ENCODE data around the gene MAB21L3.
A peak's percentile ranks its signal among the peaks of the same experiment; 100 is the strongest.

MAB21L3 gene

DNA sequence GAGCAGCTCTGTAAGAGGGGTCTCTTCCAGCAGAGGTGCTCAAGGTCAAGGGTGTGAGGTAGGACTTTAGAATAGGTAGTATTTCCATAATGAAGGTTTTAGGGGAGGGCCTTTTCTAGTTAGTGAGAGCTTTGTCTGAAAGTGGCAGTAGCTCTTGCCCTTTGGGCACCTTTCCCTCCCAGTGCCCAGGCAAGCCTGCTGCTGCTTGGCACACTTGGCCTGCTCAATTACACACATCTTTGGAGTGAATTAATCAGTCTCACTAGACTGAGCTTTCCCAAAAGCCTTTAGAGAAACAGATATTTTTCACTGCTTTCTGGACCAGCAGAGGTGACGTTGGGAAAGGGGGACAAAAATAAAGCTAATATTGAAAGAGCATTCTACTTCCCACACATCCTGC is 48.0 kb downstream of the MAB21L3 start:
- H3K9ac ChIP-seq (ENCODE audit: low read depth, low read length): no peak overlapping the region
- no peaks in the 10 kb centered on the region for H3K36me3 ChIP-seq (ENCODE audit: insufficient read depth, low read depth, low read length)

DNA sequence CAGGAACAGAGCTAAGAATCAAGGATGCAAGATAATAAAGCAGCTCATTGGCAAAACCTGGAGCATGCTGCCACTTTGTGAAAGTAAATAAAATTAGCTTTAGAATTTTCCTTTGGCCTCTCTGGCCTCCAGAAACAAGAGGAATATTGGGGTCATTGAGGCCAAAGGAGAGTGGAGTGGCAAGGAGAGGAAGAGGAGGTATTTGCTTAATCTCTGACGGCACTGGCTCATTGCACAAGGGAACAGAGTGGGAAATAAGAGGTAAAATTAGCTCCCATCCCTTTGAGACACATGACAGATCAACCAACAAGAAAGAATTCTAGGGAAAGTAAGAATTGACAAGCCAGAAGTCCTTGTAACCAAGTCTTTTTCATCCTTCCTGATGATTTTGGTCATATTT is 48.4 kb downstream of the MAB21L3 start:
- H3K27ac ChIP-seq (ENCODE audit: low read length): no peak overlapping the region

More for the DNA sequence above, 48.0 kb downstream of the MAB21L3 start:
- H3K27ac ChIP-seq (ENCODE audit: low read length): no peak overlapping the region
- H3K4me3 ChIP-seq (ENCODE audit: low read length): no peak overlapping the region
- no peaks in the 10 kb centered on the region for H3K27me3 ChIP-seq (ENCODE audit: insufficient read depth, low read length)
- H3K4me1 ChIP-seq (ENCODE audit: insufficient read depth, low read length): no peaks in the 10 kb centered on the region
- no peaks in the 10 kb centered on the region for H3K9me3 ChIP-seq (ENCODE audit: insufficient read depth, low read depth, low read length)

DNA sequence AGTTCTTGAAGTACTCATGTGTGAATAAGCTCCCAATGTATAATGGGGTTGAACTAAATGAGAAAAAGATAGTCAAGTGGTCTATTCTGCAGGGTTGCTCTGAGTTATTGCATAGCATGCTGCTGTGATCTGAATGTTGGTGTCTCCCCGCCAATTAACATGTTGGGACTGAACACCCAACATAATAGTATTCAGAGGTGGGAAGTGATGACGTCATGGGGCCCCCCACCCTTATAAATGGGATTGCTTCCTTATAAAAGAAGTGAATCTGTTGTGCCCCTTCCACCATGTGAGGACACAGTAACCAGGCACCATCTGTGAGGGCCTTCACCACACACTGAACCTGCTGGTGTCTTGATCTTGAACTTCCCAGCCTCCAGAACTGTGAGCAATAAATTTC is 50.2 kb downstream of the MAB21L3 start:
- Histone ChIP-seq H3K27me3 (ENCODE audit: insufficient read depth, low read length) (0 out of 2 replicates have a peak, but pooled peaks cover 5% of the 10 kb centered on the region), H3K27ac (ENCODE audit: low read length) (no peak overlapping the region), H3K36me3 (ENCODE audit: insufficient read depth, low read depth, low read length) (no peaks in the 10 kb centered on the region), H3K4me1 (ENCODE audit: insufficient read depth, low read length) (no peaks in the 10 kb centered on the region), H3K9ac (ENCODE audit: low read depth, low read length) (no peak overlapping the region), H3K4me3 (ENCODE audit: low read length) (no peak overlapping the region), H3K9me3 (ENCODE audit: insufficient read depth, low read depth, low read length) (no peaks in the 10 kb centered on the region)

More for the DNA sequence above, 48.4 kb downstream of the MAB21L3 start:
- no peaks in the 10 kb centered on the region for H3K36me3 ChIP-seq (ENCODE audit: insufficient read depth, low read depth, low read length)
- no peaks in the 10 kb centered on the region for H3K27me3 ChIP-seq (ENCODE audit: insufficient read depth, low read length)
- no peak overlapping the region for H3K4me3 ChIP-seq (ENCODE audit: low read length)
- H3K9me3 ChIP-seq (ENCODE audit: insufficient read depth, low read depth, low read length): no peaks in the 10 kb centered on the region
- no peaks in the 10 kb centered on the region for H3K4me1 ChIP-seq (ENCODE audit: insufficient read depth, low read length)
- H3K9ac ChIP-seq (ENCODE audit: low read depth, low read length): no peak overlapping the region

DNA sequence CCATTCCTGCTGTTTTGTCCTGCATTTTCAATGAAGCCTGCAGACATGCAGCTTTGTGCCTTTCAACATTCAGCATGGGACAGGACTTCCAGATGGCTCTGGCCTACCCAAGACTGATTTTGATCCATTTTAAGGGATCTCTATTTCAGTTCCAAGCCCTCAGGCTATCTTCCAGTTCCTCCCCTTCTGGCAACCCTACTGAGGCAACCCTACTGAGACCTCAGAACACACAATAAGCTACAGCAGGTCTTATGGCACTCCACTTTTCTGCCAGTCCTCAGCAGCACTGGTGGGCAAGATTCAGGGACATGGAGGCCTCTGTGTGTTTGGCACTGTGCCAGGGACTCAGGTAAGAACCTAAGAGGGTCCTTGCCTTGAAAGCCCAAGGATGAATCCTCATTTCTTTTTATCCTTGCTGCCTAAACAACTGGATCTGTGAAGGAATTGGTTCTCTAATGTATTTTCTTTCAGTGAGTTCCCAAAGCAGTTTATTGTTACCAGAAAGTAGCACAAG is 50.7 kb downstream of the MAB21L3 start:
- Histone ChIP-seq H3K9me3 (ENCODE audit: insufficient read depth, low read depth, low read length) (no peaks in the 10 kb centered on the region), H3K36me3 (ENCODE audit: insufficient read depth, low read depth, low read length) (no peaks in the 10 kb centered on the region), H3K9ac (ENCODE audit: low read depth, low read length) (no peak overlapping the region), H3K4me1 (ENCODE audit: insufficient read depth, low read length) (no peaks in the 10 kb centered on the region), H3K4me3 (ENCODE audit: low read length) (no peak overlapping the region), H3K27ac (ENCODE audit: low read length) (no peak overlapping the region), H3K27me3 (ENCODE audit: insufficient read depth, low read length) (peaks cover 11% of the 10 kb centered on the region)

GRCh38 chr1:116163533-116163932 is 52.3 kb downstream of the MAB21L3 start:
- Histone ChIP-seq H3K4me3 (ENCODE audit: low read length) (no peak overlapping the region), H3K27me3 (ENCODE audit: insufficient read depth, low read length) (peaks cover 25% of the 10 kb centered on the region), H3K27ac (ENCODE audit: low read length) (no peak overlapping the region), H3K9ac (ENCODE audit: low read depth, low read length) (no peak overlapping the region), H3K4me1 (ENCODE audit: insufficient read depth, low read length) (peaks cover under 1% of the 10 kb centered on the region; the same call in 1 of the 2 replicates), H3K36me3 (ENCODE audit: insufficient read depth, low read depth, low read length) (no peaks in the 10 kb centered on the region), H3K9me3 (ENCODE audit: insufficient read depth, low read depth, low read length) (no peaks in the 10 kb centered on the region)

DNA sequence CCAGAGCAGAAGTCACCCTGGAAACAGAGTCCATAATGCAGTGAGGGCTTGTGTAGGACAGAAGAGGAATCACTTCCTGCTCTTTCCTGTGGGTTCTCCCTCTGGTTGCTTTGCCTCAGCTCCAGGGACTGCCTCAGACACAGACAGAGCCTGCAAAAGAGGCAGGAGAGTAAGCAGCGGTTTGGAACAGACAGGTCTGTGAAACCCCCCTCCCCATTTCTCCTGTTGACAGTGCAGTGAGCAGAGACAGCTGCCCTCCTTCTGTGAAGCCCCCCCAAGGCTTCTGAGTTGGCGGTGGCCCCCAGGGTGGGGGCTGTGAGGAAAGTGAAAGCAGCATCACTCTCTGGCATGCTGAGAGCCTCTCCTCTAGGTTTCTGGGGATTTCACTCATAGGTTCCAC is 53.0 kb downstream of the MAB21L3 start:
- Histone ChIP-seq H3K9me3 (ENCODE audit: insufficient read depth, low read depth, low read length) (no peaks in the 10 kb centered on the region), H3K36me3 (ENCODE audit: insufficient read depth, low read depth, low read length) (no peaks in the 10 kb centered on the region), H3K27ac (ENCODE audit: low read length) (no peak overlapping the region), H3K4me3 (ENCODE audit: low read length) (no peak overlapping the region), H3K4me1 (ENCODE audit: insufficient read depth, low read length) (peaks cover 7% of the 10 kb centered on the region; the same call in 1 of the 2 replicates), H3K9ac (ENCODE audit: low read depth, low read length) (no peak overlapping the region), H3K27me3 (ENCODE audit: insufficient read depth, low read length) (peaks cover 31% of the 10 kb centered on the region)

DNA sequence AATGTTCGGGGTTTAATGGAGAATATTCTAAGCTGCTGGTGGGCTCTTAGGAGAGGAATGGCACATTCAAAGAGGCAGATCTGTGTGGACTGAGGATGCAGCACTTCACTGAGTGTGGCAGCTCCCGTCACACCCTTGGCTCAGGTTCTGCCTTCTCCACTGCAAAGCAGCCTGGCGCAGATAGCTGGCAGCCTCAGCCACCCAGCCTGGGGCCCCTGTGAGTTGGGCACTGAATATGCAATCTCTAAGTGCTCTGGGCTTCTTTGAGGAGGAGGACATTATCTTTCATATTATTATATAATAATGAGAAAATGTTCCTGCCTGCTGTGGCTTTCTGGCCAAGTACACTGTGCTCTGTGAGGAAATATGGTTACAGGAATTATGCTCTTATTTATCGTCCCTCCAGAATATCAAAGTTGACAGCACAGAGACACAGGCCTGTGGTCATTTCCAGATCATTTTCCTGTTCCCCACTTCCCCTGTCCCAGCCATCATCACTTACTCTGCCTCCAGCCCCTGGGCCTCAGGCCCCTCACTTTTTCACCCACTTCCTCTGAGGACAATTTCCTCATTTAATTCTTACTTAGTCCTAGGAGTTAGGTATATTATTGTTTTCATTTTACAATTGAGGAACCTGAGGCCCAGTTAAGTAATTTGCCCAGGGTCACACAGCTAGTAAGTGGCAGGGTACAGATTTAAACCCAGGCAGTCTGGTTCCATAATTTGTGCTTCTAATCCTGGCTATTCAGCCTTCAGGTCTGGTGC is 53.6 kb downstream of the MAB21L3 start:
- Histone ChIP-seq H3K9me3 (ENCODE audit: insufficient read depth, low read depth, low read length) (no peaks in the 10 kb centered on the region), H3K27ac (ENCODE audit: low read length) (no peak overlapping the region), H3K9ac (ENCODE audit: low read depth, low read length) (no peak overlapping the region), H3K4me3 (ENCODE audit: low read length) (no peak overlapping the region), H3K4me1 (ENCODE audit: insufficient read depth, low read length) (peaks cover 7% of the 10 kb centered on the region; the same call in 1 of the 2 replicates), H3K36me3 (ENCODE audit: insufficient read depth, low read depth, low read length) (no peaks in the 10 kb centered on the region), H3K27me3 (ENCODE audit: insufficient read depth, low read length) (peaks cover 37% of the 10 kb centered on the region)

GRCh38 chr1:116165572-116165971 is 54.4 kb downstream of the MAB21L3 start:
- Histone ChIP-seq H3K36me3 (ENCODE audit: insufficient read depth, low read depth, low read length) (no peaks in the 10 kb centered on the region), H3K4me3 (ENCODE audit: low read length) (no peak overlapping the region), H3K9me3 (ENCODE audit: insufficient read depth, low read depth, low read length) (no peaks in the 10 kb centered on the region), H3K27ac (ENCODE audit: low read length) (no peak overlapping the region), H3K4me1 (ENCODE audit: insufficient read depth, low read length) (peaks cover 7% of the 10 kb centered on the region; the same call in 1 of the 2 replicates), H3K9ac (ENCODE audit: low read depth, low read length) (no peak overlapping the region), H3K27me3 (ENCODE audit: insufficient read depth, low read length) (peaks cover 39% of the 10 kb centered on the region)

- Histone ChIP-seq H3K9ac (ENCODE audit: low read depth, low read length) (no peak overlapping the region), H3K9me3 (ENCODE audit: insufficient read depth, low read depth, low read length) (no peaks in the 10 kb centered on the region)
Measured at GRCh38 chr1:116166011-116166571, 54.9 kb downstream of the MAB21L3 start.

GRCh38 chr1:116166655-116167054 is 55.5 kb downstream of the MAB21L3 start:
- Histone ChIP-seq H3K4me3 (ENCODE audit: low read length) (no peak overlapping the region), H3K27me3 (ENCODE audit: insufficient read depth, low read length) (peaks cover 39% of the 10 kb centered on the region), H3K27ac (ENCODE audit: low read length) (no peak overlapping the region), H3K36me3 (ENCODE audit: insufficient read depth, low read depth, low read length) (no peaks in the 10 kb centered on the region), H3K4me1 (ENCODE audit: insufficient read depth, low read length) (peaks cover 7% of the 10 kb centered on the region; the same call in 1 of the 2 replicates), H3K9ac (ENCODE audit: low read depth, low read length) (no peak overlapping the region), H3K9me3 (ENCODE audit: insufficient read depth, low read depth, low read length) (no peaks in the 10 kb centered on the region)

More at GRCh38 chr1:116166011-116166571, 54.9 kb downstream of the MAB21L3 start:
- Histone ChIP-seq H3K27me3 (ENCODE audit: insufficient read depth, low read length) (peaks cover 39% of the 10 kb centered on the region), H3K27ac (ENCODE audit: low read length) (no peak overlapping the region), H3K36me3 (ENCODE audit: insufficient read depth, low read depth, low read length) (no peaks in the 10 kb centered on the region), H3K4me3 (ENCODE audit: low read length) (no peak overlapping the region), H3K4me1 (ENCODE audit: insufficient read depth, low read length) (peaks cover 7% of the 10 kb centered on the region; the same call in 1 of the 2 replicates)

DNA sequence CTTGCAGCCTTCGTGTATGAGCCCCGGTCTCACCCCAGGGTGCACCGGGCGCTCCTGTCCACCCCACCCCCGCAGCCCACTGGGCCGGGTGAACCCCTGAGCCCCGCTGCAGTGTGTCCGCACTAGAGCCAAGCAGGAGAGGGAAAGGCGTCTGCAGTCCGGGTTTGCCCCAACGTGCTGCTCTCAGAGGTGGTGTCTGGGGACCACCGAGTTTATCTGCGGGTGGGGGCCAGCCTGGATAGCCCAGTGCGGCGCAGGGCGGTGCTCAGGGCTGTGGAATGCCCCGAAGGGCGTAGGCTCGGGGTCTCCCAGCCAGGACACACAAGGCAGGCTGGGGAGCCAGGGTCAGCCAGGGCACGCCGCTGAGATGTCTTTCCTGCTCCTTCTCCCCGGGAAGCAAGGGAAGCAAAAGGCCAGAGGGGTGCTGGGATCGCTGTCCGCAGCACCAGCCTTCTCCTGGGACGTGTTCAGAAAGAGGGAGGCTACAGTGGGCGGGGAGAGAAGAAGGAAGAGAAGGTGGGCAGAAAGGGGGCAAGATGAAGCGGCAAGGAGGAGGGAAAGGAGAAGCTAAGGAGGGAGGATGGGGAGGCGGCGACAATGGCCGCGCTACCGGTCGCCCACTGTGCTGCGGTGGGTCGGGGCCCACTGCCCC is 56.6 kb downstream of the MAB21L3 start:
- Histone ChIP-seq H3K36me3 (ENCODE audit: insufficient read depth, low read depth, low read length) (no peaks in the 10 kb centered on the region), H3K9me3 (ENCODE audit: insufficient read depth, low read depth, low read length) (no peaks in the 10 kb centered on the region), H3K27ac (ENCODE audit: low read length) (no peak overlapping the region), H3K4me1 (ENCODE audit: insufficient read depth, low read length) (peaks cover 7% of the 10 kb centered on the region; the same call in 1 of the 2 replicates), H3K9ac (ENCODE audit: low read depth, low read length) (peak overlapping the region; percentile 74), H3K4me3 (ENCODE audit: low read length) (peak overlapping the region; percentile 79), H3K27me3 (ENCODE audit: insufficient read depth, low read length) (peaks cover 39% of the 10 kb centered on the region)

All from iPS-20b (cell line).